Prostate gland (tissue), 2 donors: ENCODE data around the gene HRG.

ENCODE experiments used
- POLR2A ChIP-seq: fragments of 450-650 bp; IDR thresholded peaks from one replicate; pipeline ENCODE4 v1.6.1; 2016; ENCODE audit warnings: antibody characterized with exemption, mild to moderate bottlenecking
- POLR2AphosphoS5 ChIP-seq: sonication (generic); formaldehyde crosslinking; IDR thresholded peaks from one replicate; pipeline ENCODE4 v1.6.1; 2017; ENCODE audit warnings: antibody characterized with exemption
- TF ChIP-seq, protein P1 (sequence below), 4 experiments: fragments of 200-600 bp in 2 of 4; fragments of 450-650 bp in 2 of 4; sonication (generic) in 2 of 4; IDR thresholded peaks; 1 replicate in 3 of 4; 2 replicates in 1 of 4; pipeline ENCODE4 v1.5.1; 2016 to 2019; ENCODE audit warnings: antibody characterized with exemption in 4 of 4, mild to moderate bottlenecking in 2 of 4, moderate library complexity in 2 of 4

DNA sequence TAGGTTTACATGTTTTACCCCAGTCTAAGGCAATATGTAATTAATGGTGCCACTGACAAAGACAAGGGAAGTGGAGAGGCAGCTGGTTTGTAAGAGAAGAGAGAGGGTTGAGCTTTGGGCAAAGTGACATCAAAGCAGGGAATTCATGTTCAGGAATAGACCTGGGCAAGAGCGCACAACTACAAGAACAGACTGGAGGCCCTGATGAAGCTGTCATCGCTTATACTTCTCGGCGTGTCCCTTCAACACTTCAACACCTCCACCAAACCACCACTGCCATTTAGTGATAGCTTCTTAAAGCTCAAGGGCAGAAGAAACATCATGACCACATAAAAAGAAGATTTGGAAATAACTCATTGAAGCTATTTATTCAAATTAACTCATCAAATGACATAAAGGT, 31.7 kb downstream of the HRG start:
- TF ChIP-seq, protein P1, sequence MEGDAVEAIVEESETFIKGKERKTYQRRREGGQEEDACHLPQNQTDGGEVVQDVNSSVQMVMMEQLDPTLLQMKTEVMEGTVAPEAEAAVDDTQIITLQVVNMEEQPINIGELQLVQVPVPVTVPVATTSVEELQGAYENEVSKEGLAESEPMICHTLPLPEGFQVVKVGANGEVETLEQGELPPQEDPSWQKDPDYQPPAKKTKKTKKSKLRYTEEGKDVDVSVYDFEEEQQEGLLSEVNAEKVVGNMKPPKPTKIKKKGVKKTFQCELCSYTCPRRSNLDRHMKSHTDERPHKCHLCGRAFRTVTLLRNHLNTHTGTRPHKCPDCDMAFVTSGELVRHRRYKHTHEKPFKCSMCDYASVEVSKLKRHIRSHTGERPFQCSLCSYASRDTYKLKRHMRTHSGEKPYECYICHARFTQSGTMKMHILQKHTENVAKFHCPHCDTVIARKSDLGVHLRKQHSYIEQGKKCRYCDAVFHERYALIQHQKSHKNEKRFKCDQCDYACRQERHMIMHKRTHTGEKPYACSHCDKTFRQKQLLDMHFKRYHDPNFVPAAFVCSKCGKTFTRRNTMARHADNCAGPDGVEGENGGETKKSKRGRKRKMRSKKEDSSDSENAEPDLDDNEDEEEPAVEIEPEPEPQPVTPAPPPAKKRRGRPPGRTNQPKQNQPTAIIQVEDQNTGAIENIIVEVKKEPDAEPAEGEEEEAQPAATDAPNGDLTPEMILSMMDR (IDR thresholded peaks at IDR 0.05): no peak
- TF ChIP-seq POLR2A (no peak), POLR2AphosphoS5 (no peak)
